Astrocyte of the cerebellum (primary cell): ENCODE results near the gene RUSF1.
A peak's percentile ranks its signal among the peaks of the same experiment; 100 is the strongest.

Experiments used
- DNase-seq: peaks from one replicate; pipeline ENCODE4 v3.0.0-alpha.2; 2011; ENCODE audit warnings: low read depth
- H3K4me3 ChIP-seq: 2 replicates; pipeline ENCODE4 v1.5.1; 2011; ENCODE audit warnings: mild to moderate bottlenecking, low read depth, low read length, moderate library complexity
- in situ Hi-C: cut with HindIII; loops from 2 replicates; pipeline ENCODE4 v1.10.0; 2017; ENCODE audit warnings: low sequenced_read_pairs
- TF ChIP-seq, protein P1 (sequence below): IDR thresholded peaks from 2 replicates; pipeline ENCODE4 v1.5.1; 2012; ENCODE audit warnings: low read length, low read depth, moderate library complexity, mild to moderate bottlenecking; ENCODE audit errors: missing control alignments

Gene RUSF1

DNA sequence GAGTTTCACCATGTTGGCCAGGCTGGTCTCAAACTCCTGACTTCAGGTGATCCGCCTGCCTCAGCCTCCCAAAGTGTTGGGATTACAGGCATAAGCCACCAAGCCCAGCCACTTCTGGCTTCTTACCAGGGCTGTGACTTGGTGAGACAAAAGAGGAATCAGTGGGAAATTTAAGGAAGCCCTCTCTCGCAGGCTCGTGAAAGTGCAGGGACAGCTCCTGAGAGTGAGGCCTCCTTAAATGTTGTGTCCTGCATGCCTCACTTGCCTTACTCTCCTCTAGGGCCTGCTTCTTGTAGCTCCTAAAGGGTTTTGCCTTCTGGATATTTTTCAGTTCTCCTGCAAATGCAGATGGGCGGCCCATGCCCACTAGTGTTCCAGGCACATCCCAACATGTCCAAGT is 24.7 kb upstream of the RUSF1 start:
- no peak overlapping the region for H3K4me3 ChIP-seq
- no peak for DNase-seq
- in situ Hi-C loops: no loop called here
- TF ChIP-seq, protein P1, sequence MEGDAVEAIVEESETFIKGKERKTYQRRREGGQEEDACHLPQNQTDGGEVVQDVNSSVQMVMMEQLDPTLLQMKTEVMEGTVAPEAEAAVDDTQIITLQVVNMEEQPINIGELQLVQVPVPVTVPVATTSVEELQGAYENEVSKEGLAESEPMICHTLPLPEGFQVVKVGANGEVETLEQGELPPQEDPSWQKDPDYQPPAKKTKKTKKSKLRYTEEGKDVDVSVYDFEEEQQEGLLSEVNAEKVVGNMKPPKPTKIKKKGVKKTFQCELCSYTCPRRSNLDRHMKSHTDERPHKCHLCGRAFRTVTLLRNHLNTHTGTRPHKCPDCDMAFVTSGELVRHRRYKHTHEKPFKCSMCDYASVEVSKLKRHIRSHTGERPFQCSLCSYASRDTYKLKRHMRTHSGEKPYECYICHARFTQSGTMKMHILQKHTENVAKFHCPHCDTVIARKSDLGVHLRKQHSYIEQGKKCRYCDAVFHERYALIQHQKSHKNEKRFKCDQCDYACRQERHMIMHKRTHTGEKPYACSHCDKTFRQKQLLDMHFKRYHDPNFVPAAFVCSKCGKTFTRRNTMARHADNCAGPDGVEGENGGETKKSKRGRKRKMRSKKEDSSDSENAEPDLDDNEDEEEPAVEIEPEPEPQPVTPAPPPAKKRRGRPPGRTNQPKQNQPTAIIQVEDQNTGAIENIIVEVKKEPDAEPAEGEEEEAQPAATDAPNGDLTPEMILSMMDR: no peak

DNA sequence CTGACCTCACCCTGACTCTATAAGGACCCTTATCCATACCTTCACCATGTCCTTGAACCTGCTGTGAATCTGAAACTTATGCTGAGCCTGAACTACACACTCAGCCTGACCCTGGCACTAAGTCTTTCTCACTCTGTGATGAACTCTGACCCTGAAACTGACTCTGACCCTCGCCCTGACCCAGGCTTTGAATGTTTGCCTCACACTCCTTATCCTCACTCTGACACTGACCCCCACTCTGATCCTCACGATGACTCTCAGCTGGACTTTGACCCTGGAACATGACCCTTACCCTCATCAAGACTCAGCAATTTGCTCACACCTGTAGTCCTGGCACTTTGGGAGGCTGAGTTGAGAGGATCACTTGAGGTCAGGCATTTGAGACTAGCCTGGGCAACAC is 23.9 kb upstream of the RUSF1 start:
- in situ Hi-C loops: no loop called here
- no peak overlapping the region for H3K4me3 ChIP-seq
- TF ChIP-seq, protein P1: no peak
- no peak for DNase-seq

DNA sequence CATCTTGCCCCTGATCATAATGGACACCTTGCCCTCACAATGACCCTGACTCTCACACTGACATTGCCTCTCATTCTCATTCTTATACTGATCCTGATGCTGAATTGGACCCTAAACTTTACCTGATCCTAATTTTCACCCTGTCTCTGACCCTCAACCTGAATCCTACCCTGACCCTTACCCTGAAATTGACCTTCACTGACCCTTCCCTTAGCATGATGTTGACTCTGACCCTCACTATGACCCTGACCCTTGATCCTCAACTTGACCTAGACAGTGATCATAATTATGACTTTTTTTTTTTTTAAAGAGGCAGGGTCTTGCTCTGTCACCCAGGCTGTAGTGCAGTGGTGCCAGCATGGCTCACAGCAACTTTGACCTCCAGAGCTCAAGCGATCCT is 22.9 kb upstream of the RUSF1 start:
- no peak for DNase-seq
- H3K4me3 ChIP-seq: no peak overlapping the region
- TF ChIP-seq, protein P1: no peak
- in situ Hi-C loops: no loop called here

DNA sequence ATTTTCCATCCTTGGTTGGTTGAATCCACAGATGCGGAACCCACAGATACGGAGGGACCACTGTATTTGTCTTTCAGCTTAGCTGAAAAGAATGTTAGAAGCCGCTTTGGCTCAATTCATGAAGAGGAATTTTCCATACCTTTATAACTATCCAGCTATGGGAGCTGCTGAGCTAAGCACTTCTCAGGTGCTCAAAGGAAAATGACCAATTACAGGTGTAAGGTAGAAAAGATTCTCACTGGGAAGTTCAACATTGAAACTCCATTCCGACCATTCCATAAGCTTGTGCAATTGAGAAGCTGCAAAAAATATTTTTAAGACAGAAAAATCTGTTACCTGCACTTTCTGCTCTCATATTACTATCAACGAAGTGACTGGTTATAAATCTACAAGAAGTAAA is 22.2 kb upstream of the RUSF1 start:
- in situ Hi-C loops: no loop called here
- H3K4me3 ChIP-seq: no peak overlapping the region
- DNase-seq: no peak
- TF ChIP-seq, protein P1: no peak

DNA sequence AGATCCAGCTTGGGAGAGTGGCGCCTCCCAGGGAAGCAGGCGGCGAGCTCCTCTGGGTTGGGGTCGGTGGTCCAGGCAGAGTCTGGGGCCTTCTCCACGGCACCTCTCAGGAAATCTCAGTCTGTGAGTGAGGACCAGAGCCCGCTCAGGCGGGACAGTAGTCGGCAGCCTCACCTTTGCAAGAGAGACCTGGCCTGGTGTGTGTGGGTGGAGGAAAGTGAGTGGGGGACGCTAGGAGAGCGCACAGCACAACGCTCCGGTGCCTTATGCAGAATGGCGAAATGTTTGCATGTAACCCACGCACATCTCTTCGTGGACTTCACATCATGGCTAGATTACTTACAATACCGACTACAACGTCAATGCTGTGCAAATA is 21.7 kb upstream of the RUSF1 start:
- no peak for DNase-seq
- in situ Hi-C loops: no loop called here
- TF ChIP-seq, protein P1: no peak
- H3K4me3 ChIP-seq: peak overlapping the region; percentile 14

DNA sequence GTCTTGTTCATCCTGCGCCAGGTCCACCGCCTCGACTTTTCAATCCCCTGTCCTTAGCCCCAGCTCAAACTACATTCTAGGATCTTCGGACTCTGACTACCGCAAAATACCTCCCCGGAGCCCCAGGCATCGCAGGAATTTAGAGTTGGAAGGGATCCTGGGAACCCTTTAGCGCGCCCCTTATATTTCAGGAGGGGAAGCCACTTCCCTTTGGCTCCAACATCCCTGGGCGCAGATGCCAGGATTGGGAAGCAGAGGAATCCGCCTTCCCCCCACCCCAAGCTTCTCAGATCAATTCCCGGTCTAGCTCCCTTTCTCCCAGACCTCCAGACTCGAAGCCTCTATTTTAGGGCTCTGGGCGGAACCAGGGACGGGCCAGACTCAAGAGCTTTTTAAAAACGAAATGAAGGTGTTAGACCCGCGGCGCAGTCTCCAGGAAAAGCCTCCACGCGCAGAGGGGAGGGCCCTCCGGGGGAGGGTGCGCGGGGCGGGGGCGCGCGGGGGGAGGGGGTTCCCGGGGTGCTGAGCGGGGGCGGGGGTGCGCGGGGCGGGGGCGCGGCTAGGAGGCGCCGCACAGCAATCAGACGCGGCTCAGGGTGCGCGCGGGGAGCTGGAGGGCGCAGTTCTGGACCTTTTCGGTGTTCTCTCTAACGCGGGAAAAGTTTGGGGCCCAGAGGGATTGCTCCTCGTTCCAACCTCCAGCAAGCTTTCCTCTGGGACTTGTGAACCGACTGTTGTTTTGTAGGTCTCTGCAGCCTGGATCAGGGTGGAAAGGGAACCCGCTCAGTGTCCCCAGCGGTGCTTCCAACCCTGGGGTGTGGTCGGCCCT is 21.1 kb upstream of the RUSF1 start:
- TF ChIP-seq, protein P1: no peak
- peak overlapping the region; percentile 31 for H3K4me3 ChIP-seq
- DNase-seq: peak; percentile 52
- in situ Hi-C loops: no loop called here
